Spleen (tissue), 11 donors: ENCODE results near the gene HSD11B1L. TPM values are rescaled to one million over a fixed set of nuclear protein-coding genes. Genes with fewer than 3 reads are reported as not detected.
"Not testable (repeated sequence)": the region's sequence is repeated elsewhere in the genome, so short reads cannot be mapped to it uniquely, and the experiment has no call there.

Experiments used
- DNase-seq: peaks from one replicate; pipeline ENCODE4 v3.0.0-alpha.2; 2020
- H3K27ac ChIP-seq, 8 donors: fragments of 200-600 bp; sonication (generic) in 7 of 8; 1 replicate in 4 of 8; 2 replicates in 4 of 8; pipeline versions ENCODE4 v1.5.0 to v1.8.0; 2016 to 2021; ENCODE audit warnings: inconsistent platforms in 4 of 8, mild to moderate bottlenecking in 4 of 8, moderate library complexity in 1 of 8
- H3K27me3 ChIP-seq, 7 donors: fragments of 200-600 bp; sonication (generic) in 6 of 7; replicated peaks in 1 of 7; 1 replicate in 4 of 7; 2 replicates in 3 of 7; pipeline versions ENCODE4 v1.5.0 to v1.8.0; 2016 to 2021; ENCODE audit warnings: inconsistent platforms in 3 of 7, mild to moderate bottlenecking in 1 of 7
- H3K36me3 ChIP-seq, 6 donors: fragments of 200-600 bp; sonication (generic) in 5 of 6; 1 replicate in 4 of 6; 2 replicates in 2 of 6; pipeline versions ENCODE4 v1.5.0 to v1.8.0; 2016 to 2021; ENCODE audit warnings: inconsistent platforms in 2 of 6
- H3K4me1 ChIP-seq, 6 donors: fragments of 200-600 bp; sonication (generic) in 5 of 6; 1 replicate in 3 of 6; 2 replicates in 3 of 6; pipeline versions ENCODE4 v1.5.0 to v1.8.0; 2016 to 2021; ENCODE audit warnings: inconsistent platforms in 3 of 6
- H3K4me3 ChIP-seq, 8 donors: fragments of 200-600 bp; sonication (generic) in 7 of 8; 1 replicate in 4 of 8; 2 replicates in 4 of 8; pipeline versions ENCODE4 v1.5.0 to v1.8.0; 2016 to 2021; ENCODE audit warnings: inconsistent platforms in 4 of 8, mild to moderate bottlenecking in 4 of 8, moderate library complexity in 2 of 8
- H3K9me3 ChIP-seq, 8 donors: fragments of 200-600 bp; sonication (generic) in 7 of 8; 1 replicate in 4 of 8; 2 replicates in 4 of 8; pipeline versions ENCODE4 v1.5.0 to v1.8.0; 2016 to 2021; ENCODE audit warnings: inconsistent platforms in 4 of 8
- CTCF ChIP-seq, 11 experiments: fragments of 200-600 bp in 7 of 11; fragments of 450-650 bp in 4 of 11; sonication (generic) in 4 of 11; IDR thresholded peaks in 8 of 11; conservative IDR thresholded peaks in 3 of 11; 1 replicate in 7 of 11; 2 replicates in 4 of 11; pipeline versions ENCODE4 v1.4.0 to v1.8.0; 2016 to 2021; ENCODE audit warnings: antibody characterized with exemption in 11 of 11, inconsistent platforms in 4 of 11, mild to moderate bottlenecking in 1 of 11
- POLR2A ChIP-seq, 3 donors: fragments of 450-650 bp; IDR thresholded peaks; one replicate each; pipeline ENCODE4 v1.5.1; 2017; ENCODE audit warnings: antibody characterized with exemption in 3 of 3, mild to moderate bottlenecking in 1 of 3
- POLR2AphosphoS5 ChIP-seq, 3 donors: sonication (generic); formaldehyde crosslinking; IDR thresholded peaks; one replicate each; pipeline ENCODE4 v1.5.1; 2017; ENCODE audit warnings: antibody characterized with exemption in 3 of 3
- WGBS, 5 donors: extraction: QIAGEN DNeasy Blood & Tissue Kit in 3 of 5; methylation state at CpG; one replicate each; pipeline versions ENCODE4 v1.1.5 to v1.1.7; 2013 to 2018; 5-methylcytosine and 5-hydroxymethylcytosine counted together
- intact Hi-C: fragments of 100-400 bp; cut with DNase I; formaldehyde crosslinking; loops from one replicate; pipeline ENCODE4 v1.15.0; 2023; ENCODE audit warnings: low total_unique reads
- polyA plus RNA-seq, 3 donors: library from polyadenylated mRNA; stranded (reverse); fragments of 200-250 nt; gene quantifications; one replicate each; pipeline ENCODE4 v1.2.1, GENCODE V29; 2013
- total RNA-seq, 7 donors: library from RNA; depleted of rRNA in 3 of 7; stranded (reverse); fragments of >200 nt in 3 of 7; fragmentation: NEBNext Ultra II Directional in 4 of 7; extraction: Animal tissue kit (Norgen Biotek cat#: 25700) in 4 of 7; gene quantifications; one replicate each; pipeline versions ENCODE4 v1.1.0 to v1.2.1, GENCODE V29; 2016 to 2021
- donor health status: healthy with polysubstance abuse.
- donor health status: DM: no; HTN: no; CAD: no; lungs with moderate emphysema.
- donor health status: DM: no; HTN: no; CAD: no.
- donor health status: Bipolar disorder and iron deficiency.
- donor health status: healthy.
- donor health status: DM: no; HTN: no; CAD: no.
- donor health status: DM: yes; HTN: yes; CAD: no.

HSD11B1L gene
- total and polyA plus RNA-seq, 10 donors = 1.9 to 8.8 (median 3.6) TPM

- Histone ChIP-seq H3K9me3 (no peaks in the 10 kb centered on the region), H3K4me3 (peak overlapping the region; percentile 55 to 91 (median 71)), H3K27me3 (no peaks in the 10 kb centered on the region), H3K4me1 (peaks cover 11 to 56% (median 39%) of the 10 kb centered on the region in 6 donors), H3K36me3 (peaks cover 0 to 6% (median 2%) of the 10 kb centered on the region in 6 donors), H3K27ac (peak overlapping the region; percentile 67 to 95 (median 91))
- WGBS, 5 donors = 0 to 1% (median 1%) methylated on average over 31 to 59 of the region's 59 CpGs
- TF ChIP-seq POLR2AphosphoS5 (IDR thresholded peaks at IDR 0.05) (peak; percentile 9 to 81 (median 69)), POLR2A (IDR thresholded peaks at IDR 0.05) (peak in 1 of 3 donors; percentile 25), CTCF (IDR thresholded peaks at IDR 0.05 in 8 of 11, conservative IDR thresholded peaks at IDR 0.05 in 3 of 11) (peak; percentile 72 to 94 (median 85))
- intact Hi-C loops = no loop called here
- DNase-seq = peak; percentile 100
These were observed 6.0 kb downstream of the HSD11B1L start for GRCh38 chr19:5686647-5687359.

- DNase-seq = no peak
- Histone ChIP-seq H3K36me3 (peaks cover 0 to 14% (median 10%) of the 10 kb centered on the region in 6 donors), H3K4me3 (peak overlapping the region; percentile 55 to 91 (median 71)), H3K4me1 (peaks cover 15 to 63% (median 47%) of the 10 kb centered on the region in 6 donors), H3K9me3 (no peaks in the 10 kb centered on the region), H3K27me3 (no peaks in the 10 kb centered on the region), H3K27ac (peak overlapping the region; percentile 16 to 95 (median 91))
- intact Hi-C loops = no loop called here
- WGBS, 5 donors = 48 to 70% (median 58%) methylated on average over 46 to 76 of the region's 76 CpGs
- peak in 4 of 11 experiments; percentile 11 to 35 (median 23) for TF ChIP-seq CTCF (IDR thresholded peaks at IDR 0.05 in 8 of 11, conservative IDR thresholded peaks at IDR 0.05 in 3 of 11)
- TF ChIP-seq POLR2A (IDR thresholded peaks at IDR 0.05) = no peak
- no peak for TF ChIP-seq POLR2AphosphoS5 (IDR thresholded peaks at IDR 0.05)
These were observed 6.8 kb downstream of the HSD11B1L start for GRCh38 chr19:5687360-5688198.

GRCh38 chr19:5688262-5688881, 7.5 kb downstream of the HSD11B1L start:
- H3K4me3 ChIP-seq, H3K27ac ChIP-seq, intact Hi-C loops, H3K27me3 ChIP-seq, H3K9me3 ChIP-seq: not testable (repeated sequence)
- peaks cover 15 to 71% (median 55%) of the 10 kb centered on the region in 6 donors for H3K4me1 ChIP-seq
- H3K36me3 ChIP-seq = peaks cover 0 to 22% (median 18%) of the 10 kb centered on the region in 6 donors
- DNase-seq = peak; percentile 69
- WGBS, 5 donors = 94 to 98% (median 94%) methylated on average over 13 of the region's 13 CpGs

- Histone ChIP-seq H3K9me3 (no peaks in the 10 kb centered on the region), H3K27me3 (no peaks in the 10 kb centered on the region), H3K4me1 (peaks cover 15 to 80% (median 60%) of the 10 kb centered on the region in 6 donors), H3K27ac (peak within 1 kb of the TSS; percentile 90 to 94 (median 93)), H3K36me3 (peaks cover under 1 to 42% (median 37%) of the 10 kb centered on the region in 6 donors), H3K4me3 (peak within 1 kb of the TSS; percentile 65 to 93 (median 80))
- 0 to 2% (median 1%) methylated on average over 59 to 73 of the region's 73 CpGs for WGBS, 5 donors
- intact Hi-C loops = no loop called here
- DNase-seq = peak; percentile 100
- TF ChIP-seq CTCF (IDR thresholded peaks at IDR 0.05 in 8 of 11, conservative IDR thresholded peaks at IDR 0.05 in 3 of 11) = peak; percentile 97 to 100 (median 99)
- TF ChIP-seq POLR2AphosphoS5 (IDR thresholded peaks at IDR 0.05) = peak; percentile 98 to 99 (median 99)
- TF ChIP-seq POLR2A (IDR thresholded peaks at IDR 0.05) = peak; percentile 38 to 75 (median 61)
These were observed 9.5 kb downstream of the HSD11B1L start, which contains the start of gene RPL36 for GRCh38 chr19:5690125-5690954. Gene RPL36, plus strand, starts transcription at chr19:5690295. Its CDS starts 213 bp downstream, at chr19:5690508.
